Measurements from ENCODE around the gene EREG.

The EREG gene

DNA sequence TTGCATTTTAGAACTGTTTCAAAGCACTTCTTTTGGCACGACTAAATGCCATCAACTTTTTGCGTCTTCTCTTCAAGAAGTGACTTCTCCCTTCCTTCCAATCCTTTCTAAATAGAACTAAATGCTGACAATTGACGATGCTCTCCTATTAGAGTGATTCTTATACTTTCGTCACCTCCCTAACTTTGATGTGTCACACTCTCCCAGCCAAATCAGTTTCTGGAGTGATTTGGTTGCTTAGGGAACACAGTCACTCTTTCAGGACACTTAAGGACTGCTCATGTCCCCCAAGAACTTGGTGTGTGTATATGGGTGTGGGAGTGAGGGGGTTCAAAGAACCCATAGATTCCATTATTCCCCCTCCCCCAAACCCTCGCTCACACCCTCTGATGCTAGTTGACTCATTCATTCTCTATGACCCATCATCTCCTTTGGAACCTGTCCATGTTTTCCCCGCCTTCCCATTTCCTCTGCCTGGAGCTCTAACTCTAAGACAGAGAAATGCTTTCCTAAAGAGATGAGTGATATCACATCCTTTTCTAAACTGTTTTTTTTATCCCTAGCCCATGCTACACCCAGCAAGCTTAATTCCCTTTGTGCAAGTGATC is 53.2 kb downstream of the EREG start:
- TF ChIP-seq, protein P1, sequence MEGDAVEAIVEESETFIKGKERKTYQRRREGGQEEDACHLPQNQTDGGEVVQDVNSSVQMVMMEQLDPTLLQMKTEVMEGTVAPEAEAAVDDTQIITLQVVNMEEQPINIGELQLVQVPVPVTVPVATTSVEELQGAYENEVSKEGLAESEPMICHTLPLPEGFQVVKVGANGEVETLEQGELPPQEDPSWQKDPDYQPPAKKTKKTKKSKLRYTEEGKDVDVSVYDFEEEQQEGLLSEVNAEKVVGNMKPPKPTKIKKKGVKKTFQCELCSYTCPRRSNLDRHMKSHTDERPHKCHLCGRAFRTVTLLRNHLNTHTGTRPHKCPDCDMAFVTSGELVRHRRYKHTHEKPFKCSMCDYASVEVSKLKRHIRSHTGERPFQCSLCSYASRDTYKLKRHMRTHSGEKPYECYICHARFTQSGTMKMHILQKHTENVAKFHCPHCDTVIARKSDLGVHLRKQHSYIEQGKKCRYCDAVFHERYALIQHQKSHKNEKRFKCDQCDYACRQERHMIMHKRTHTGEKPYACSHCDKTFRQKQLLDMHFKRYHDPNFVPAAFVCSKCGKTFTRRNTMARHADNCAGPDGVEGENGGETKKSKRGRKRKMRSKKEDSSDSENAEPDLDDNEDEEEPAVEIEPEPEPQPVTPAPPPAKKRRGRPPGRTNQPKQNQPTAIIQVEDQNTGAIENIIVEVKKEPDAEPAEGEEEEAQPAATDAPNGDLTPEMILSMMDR (IDR thresholded peaks at IDR 0.05; ENCODE audit: low read depth, low read length, missing control alignments): no peak
- no peak for DNase-seq (ENCODE audit: low read depth)

DNA sequence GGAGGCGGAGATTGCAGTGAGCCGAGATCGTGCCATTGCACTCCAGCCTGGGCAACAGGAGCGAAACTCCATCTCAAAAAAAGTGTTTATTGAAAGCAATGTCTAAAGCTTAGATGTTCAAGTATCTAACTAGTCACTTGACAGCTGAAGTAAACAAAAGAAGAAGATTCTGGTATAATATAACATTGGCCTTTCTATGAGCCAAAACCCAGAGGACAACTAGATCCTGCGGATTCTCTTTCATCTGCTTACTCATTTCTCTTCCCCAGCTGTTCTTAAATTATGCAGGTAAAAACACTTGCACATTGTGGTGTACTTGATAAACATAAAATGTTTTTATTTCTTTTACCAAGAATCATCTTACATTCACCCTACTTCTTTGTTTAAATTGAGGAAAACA is 55.9 kb downstream of the EREG start:
- no peak for DNase-seq (ENCODE audit: low read depth)
- TF ChIP-seq, protein P1 (IDR thresholded peaks at IDR 0.05; ENCODE audit: low read depth, low read length, missing control alignments): no peak
- H3K4me3 ChIP-seq (ENCODE audit: low read depth, low read length): no peak overlapping the region

More for the DNA sequence above, 53.2 kb downstream of the EREG start:
- no peak overlapping the region for H3K4me3 ChIP-seq (ENCODE audit: low read depth, low read length)

DNA sequence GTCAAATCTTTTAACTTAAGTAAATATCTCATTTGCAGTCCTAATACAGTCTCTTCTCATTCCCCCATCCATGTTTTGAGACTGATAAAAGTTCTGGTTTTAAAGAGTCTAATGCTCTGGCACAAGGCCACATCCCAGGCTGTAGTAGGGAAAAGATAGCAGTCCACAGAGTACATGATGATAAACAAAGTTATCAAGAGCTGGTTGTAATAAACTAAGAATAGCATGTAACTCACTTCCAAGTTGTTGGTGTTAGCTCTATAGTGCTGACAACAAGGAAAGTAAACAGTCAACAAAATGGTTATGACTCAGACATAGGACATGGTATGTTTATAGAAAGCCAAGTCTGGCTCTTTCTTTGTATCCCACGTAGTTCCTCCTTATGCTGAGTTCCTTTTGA is 58.2 kb downstream of the EREG start:
- TF ChIP-seq, protein P1 (IDR thresholded peaks at IDR 0.05; ENCODE audit: low read depth, low read length, missing control alignments): no peak
- no peak overlapping the region for H3K4me3 ChIP-seq (ENCODE audit: low read depth, low read length)
- DNase-seq (ENCODE audit: low read depth): no peak

DNA sequence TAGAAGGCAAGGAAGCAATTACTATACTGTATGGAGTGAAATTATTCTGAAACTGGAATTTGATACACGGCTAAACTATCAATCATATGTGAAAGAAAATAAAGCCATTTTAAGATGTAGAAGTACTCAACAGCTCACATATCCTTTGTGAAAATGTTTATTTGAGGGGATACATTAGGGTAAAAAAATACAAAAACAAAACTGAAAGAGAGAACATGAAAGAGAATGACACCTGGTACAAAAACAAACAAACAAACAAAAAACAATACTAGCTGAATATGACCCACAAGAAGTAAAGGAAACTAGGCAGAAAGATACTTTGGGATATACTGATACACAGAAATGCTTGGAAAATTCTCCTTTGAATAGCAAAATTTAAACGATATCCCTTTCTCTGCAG is 59.2 kb downstream of the EREG start:
- H3K4me3 ChIP-seq (ENCODE audit: low read depth, low read length): no peak overlapping the region
- DNase-seq (ENCODE audit: low read depth): no peak
- TF ChIP-seq, protein P1 (IDR thresholded peaks at IDR 0.05; ENCODE audit: low read depth, low read length, missing control alignments): no peak

DNA sequence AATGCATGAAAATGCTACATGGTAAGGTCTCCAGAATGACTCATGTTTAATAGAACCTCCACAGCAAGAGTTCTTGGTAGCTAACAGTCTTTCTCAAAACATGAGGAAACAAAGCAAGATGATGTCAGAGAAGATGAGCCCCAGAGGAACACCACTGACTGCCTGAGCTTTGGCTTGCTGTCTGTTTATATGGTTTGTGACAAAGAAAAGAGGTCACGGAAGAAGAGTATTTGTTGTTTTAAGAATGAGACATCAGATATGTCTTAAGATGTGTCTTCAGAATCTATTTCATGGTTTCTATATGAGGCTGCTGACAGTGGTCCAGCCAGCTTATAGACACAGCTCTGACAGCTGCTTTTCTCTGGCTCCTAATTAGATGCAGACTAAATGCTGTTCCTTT is 61.2 kb downstream of the EREG start:
- TF ChIP-seq, protein P1 (IDR thresholded peaks at IDR 0.05; ENCODE audit: low read depth, low read length, missing control alignments): no peak
- no peak for DNase-seq (ENCODE audit: low read depth)
- no peak overlapping the region for H3K4me3 ChIP-seq (ENCODE audit: low read depth, low read length)

DNA sequence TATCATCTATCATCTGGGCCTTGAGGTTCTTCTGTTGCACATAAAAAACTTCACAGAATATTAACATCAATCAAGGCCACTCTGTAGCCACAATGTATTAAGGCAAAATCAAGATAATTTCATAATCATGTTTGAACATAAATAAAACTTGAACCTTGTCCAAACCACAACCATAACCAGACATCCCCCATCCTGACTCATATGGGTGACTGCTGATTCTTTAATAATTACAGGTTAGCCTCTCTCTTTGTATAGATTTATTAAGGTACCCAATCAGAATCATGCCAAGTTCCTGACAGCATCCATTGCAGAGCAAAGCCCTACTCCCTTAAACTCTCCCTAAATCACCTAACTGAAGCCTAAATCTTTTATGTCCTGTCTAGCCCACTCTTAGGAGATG is 63.3 kb downstream of the EREG start:
- no peak overlapping the region for H3K4me3 ChIP-seq (ENCODE audit: low read depth, low read length)
- TF ChIP-seq, protein P1 (IDR thresholded peaks at IDR 0.05; ENCODE audit: low read depth, low read length, missing control alignments): no peak
- no peak for DNase-seq (ENCODE audit: low read depth)

DNA sequence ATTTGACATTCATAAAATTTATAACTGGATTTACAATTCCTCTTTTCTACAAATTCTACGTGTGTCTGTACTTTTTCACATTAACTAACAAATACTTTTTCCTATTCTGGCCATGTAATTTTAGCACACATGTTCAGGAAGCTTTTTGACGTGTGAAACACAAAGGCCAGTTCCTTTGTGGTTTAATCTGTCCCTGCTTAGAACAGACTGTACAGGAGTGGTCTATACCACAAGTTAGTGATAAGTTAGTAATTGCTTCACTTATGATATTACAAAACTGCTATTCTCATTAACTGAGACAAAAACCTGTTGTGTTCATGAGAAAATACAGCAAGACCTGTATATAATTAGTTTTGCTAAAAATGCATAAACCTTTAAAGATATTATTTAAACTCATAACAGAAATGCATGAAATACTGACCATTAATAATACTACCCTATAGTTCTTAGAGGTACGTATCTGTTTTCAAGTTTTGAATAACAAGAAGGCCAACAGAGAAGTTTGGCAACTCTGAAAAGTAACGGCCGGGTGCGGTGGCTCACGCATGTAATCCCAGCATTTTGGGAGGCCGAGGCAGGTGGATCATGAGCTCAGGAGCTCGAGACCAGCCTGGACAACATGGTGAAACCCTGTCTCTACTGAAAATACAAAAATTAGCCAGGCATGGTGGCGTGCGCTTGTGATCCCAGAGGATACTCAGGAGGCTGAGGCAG is 66.3 kb downstream of the EREG start:
- H3K4me3 ChIP-seq (ENCODE audit: low read depth, low read length): no peak overlapping the region
- no peak for DNase-seq (ENCODE audit: low read depth)
- TF ChIP-seq, protein P1 (IDR thresholded peaks at IDR 0.05; ENCODE audit: low read depth, low read length, missing control alignments): no peak

All from GM12864 (cell line).